GM23338 (cell line): Measurements from ENCODE around the gene SMAD3.

Experiments used
- EZH2 ChIP-seq: fragments of 200-600 bp; sonication (generic); IDR thresholded peaks from one replicate; pipeline ENCODE4 v1.8.0; 2017; ENCODE audit warnings: antibody characterized with exemption, mild to moderate bottlenecking, low read depth; ENCODE audit not compliant: unreplicated experiment
- JUNB ChIP-seq: IDR thresholded peaks from one replicate; pipeline ENCODE4 v1.6.1; 2016; ENCODE audit warnings: antibody characterized with exemption; ENCODE audit not compliant: unreplicated experiment
- POLR2AphosphoS5 ChIP-seq: IDR thresholded peaks from 2 replicates; pipeline ENCODE4 v1.6.1; 2016; ENCODE audit warnings: antibody characterized with exemption, low read depth
- STAT1 ChIP-seq: IDR thresholded peaks from one replicate; pipeline ENCODE4 v1.6.1; 2016; ENCODE audit warnings: antibody characterized with exemption; ENCODE audit not compliant: unreplicated experiment
- ZNF114 ChIP-seq: fragments of 250-450 bp; sonication (Bioruptor Pico); IDR thresholded peaks from 2 replicates; pipeline ENCODE4 v1.5.0; 2020; ENCODE audit warnings: mild to moderate bottlenecking, moderate library complexity
- TF ChIP-seq, protein P1 (sequence below), 2 experiments: fragments of 200-600 bp in 1 of 2; sonication (generic) in 1 of 2; conservative IDR thresholded peaks; 2 replicates each; pipeline versions ENCODE4 v1.5.1 to v1.6.1; 2016 to 2017; ENCODE audit warnings: antibody characterized with exemption in 2 of 2, low read depth in 2 of 2, mild to moderate bottlenecking in 2 of 2, moderate library complexity in 1 of 2
- TF ChIP-seq, protein P2 (sequence below): IDR thresholded peaks from 2 replicates; pipeline ENCODE4 v1.6.1; 2016; ENCODE audit warnings: antibody characterized with exemption
- TF ChIP-seq, protein P3 (sequence below): IDR thresholded peaks from one replicate; pipeline ENCODE4 v1.6.1; 2018; ENCODE audit warnings: antibody characterized with exemption; ENCODE audit not compliant: unreplicated experiment

DNA sequence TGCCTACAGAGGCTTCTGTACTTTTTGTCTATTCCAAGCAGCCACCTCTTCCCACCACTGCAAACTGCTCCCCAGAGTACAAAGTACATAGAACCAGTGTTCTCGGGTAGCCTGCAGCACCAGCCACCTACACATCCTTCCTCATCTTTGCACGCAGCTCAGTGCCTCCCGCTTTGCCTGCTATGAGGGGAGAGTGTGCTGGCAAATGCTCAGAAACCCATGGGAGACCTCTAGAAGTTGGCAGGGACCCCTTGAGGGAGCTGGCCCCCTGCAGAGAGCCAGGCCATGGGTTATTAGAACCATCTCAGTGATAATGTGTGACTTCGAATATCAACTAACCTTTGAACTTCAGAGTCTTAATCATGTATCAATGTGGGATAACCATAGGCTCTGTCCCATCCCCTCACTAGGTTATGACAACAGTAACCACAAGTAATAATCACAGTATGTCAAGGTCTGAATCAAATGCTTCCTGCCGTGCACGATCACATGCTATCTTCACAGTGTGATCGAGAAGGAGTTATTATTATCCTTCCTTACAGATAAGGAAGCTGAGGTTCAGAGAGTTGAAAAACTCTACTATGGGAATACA is 22.8 kb upstream of the SMAD3 start:
- TF ChIP-seq POLR2AphosphoS5 (no peak), EZH2 (no peak), STAT1 (no peak), ZNF114 (no peak), JUNB (no peak)
- TF ChIP-seq, protein P1, sequence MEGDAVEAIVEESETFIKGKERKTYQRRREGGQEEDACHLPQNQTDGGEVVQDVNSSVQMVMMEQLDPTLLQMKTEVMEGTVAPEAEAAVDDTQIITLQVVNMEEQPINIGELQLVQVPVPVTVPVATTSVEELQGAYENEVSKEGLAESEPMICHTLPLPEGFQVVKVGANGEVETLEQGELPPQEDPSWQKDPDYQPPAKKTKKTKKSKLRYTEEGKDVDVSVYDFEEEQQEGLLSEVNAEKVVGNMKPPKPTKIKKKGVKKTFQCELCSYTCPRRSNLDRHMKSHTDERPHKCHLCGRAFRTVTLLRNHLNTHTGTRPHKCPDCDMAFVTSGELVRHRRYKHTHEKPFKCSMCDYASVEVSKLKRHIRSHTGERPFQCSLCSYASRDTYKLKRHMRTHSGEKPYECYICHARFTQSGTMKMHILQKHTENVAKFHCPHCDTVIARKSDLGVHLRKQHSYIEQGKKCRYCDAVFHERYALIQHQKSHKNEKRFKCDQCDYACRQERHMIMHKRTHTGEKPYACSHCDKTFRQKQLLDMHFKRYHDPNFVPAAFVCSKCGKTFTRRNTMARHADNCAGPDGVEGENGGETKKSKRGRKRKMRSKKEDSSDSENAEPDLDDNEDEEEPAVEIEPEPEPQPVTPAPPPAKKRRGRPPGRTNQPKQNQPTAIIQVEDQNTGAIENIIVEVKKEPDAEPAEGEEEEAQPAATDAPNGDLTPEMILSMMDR (conservative IDR thresholded peaks at IDR 0.05; ENCODE audit: low read depth in 2 of 2) = no peak
- TF ChIP-seq, protein P2, sequence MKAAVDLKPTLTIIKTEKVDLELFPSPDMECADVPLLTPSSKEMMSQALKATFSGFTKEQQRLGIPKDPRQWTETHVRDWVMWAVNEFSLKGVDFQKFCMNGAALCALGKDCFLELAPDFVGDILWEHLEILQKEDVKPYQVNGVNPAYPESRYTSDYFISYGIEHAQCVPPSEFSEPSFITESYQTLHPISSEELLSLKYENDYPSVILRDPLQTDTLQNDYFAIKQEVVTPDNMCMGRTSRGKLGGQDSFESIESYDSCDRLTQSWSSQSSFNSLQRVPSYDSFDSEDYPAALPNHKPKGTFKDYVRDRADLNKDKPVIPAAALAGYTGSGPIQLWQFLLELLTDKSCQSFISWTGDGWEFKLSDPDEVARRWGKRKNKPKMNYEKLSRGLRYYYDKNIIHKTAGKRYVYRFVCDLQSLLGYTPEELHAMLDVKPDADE = no peak
- TF ChIP-seq, protein P3, sequence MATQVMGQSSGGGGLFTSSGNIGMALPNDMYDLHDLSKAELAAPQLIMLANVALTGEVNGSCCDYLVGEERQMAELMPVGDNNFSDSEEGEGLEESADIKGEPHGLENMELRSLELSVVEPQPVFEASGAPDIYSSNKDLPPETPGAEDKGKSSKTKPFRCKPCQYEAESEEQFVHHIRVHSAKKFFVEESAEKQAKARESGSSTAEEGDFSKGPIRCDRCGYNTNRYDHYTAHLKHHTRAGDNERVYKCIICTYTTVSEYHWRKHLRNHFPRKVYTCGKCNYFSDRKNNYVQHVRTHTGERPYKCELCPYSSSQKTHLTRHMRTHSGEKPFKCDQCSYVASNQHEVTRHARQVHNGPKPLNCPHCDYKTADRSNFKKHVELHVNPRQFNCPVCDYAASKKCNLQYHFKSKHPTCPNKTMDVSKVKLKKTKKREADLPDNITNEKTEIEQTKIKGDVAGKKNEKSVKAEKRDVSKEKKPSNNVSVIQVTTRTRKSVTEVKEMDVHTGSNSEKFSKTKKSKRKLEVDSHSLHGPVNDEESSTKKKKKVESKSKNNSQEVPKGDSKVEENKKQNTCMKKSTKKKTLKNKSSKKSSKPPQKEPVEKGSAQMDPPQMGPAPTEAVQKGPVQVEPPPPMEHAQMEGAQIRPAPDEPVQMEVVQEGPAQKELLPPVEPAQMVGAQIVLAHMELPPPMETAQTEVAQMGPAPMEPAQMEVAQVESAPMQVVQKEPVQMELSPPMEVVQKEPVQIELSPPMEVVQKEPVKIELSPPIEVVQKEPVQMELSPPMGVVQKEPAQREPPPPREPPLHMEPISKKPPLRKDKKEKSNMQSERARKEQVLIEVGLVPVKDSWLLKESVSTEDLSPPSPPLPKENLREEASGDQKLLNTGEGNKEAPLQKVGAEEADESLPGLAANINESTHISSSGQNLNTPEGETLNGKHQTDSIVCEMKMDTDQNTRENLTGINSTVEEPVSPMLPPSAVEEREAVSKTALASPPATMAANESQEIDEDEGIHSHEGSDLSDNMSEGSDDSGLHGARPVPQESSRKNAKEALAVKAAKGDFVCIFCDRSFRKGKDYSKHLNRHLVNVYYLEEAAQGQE = no peak
